GM23338 (cell line): ENCODE measurements around the gene TTC27. TPM values are rescaled to one million over a fixed set of nuclear protein-coding genes. Genes with fewer than 3 reads are reported as not detected.

Experiments used
- ATAC-seq: fragments of 200-7000 bp; cut with Tn5 transposase; 3 replicates; pipeline ENCODE4 v1.9.1; 2020
- DNase-seq: peaks from one replicate; pipeline ENCODE4 v3.0.0-alpha.2; 2015; ENCODE audit warnings: low spot score
- H2AFZ ChIP-seq: fragments of 200-600 bp; sonication (generic); 2 replicates; pipeline ENCODE4 v1.8.0; 2016; ENCODE audit warnings: antibody characterized with exemption, mild to moderate bottlenecking, moderate library complexity
- H3F3A ChIP-seq: fragments of 200-600 bp; sonication (generic); replicated peaks from 2 replicates; pipeline ENCODE4 v1.8.0; 2017; ENCODE audit warnings: antibody characterized with exemption, mixed run types, low read depth
- H3K27ac ChIP-seq: fragments of 200-600 bp; sonication (generic); 2 replicates; pipeline ENCODE4 v1.6.1; 2016; ENCODE audit warnings: low read depth
- H3K27me3 ChIP-seq: fragments of 200-600 bp; sonication (generic); 2 replicates; pipeline ENCODE4 v1.8.0; 2016; ENCODE audit warnings: mild to moderate bottlenecking, mixed run types, moderate library complexity; ENCODE audit not compliant: insufficient read depth
- H3K36me3 ChIP-seq: fragments of 200-600 bp; sonication (generic); 2 replicates; pipeline ENCODE4 v1.8.0; 2016; ENCODE audit warnings: mild to moderate bottlenecking; ENCODE audit not compliant: insufficient read depth
- H3K4me1 ChIP-seq: fragments of 200-600 bp; sonication (generic); 2 replicates; pipeline ENCODE4 v1.8.0; 2016; ENCODE audit warnings: mild to moderate bottlenecking, moderate library complexity; ENCODE audit not compliant: insufficient read depth
- H3K4me2 ChIP-seq: fragments of 200-600 bp; sonication (generic); 2 replicates; pipeline ENCODE4 v1.7.1; 2017; ENCODE audit warnings: mixed run types
- H3K4me3 ChIP-seq: fragments of 200-600 bp; sonication (generic); 2 replicates; pipeline ENCODE4 v1.6.1; 2016; ENCODE audit warnings: mixed run types
- H3K79me2 ChIP-seq: fragments of 200-600 bp; sonication (generic); replicated peaks from 2 replicates; pipeline ENCODE4 v1.8.0; 2017; ENCODE audit warnings: mild to moderate bottlenecking; ENCODE audit not compliant: insufficient read depth
- H3K9me2 ChIP-seq: fragments of 200-600 bp; sonication (generic); 2 replicates; pipeline ENCODE4 v1.8.0; 2017; ENCODE audit not compliant: insufficient read depth
- H4K20me1 ChIP-seq: fragments of 200-600 bp; sonication (generic); replicated peaks from 2 replicates; pipeline ENCODE4 v1.8.0; 2017; ENCODE audit warnings: mild to moderate bottlenecking; ENCODE audit not compliant: insufficient read depth
- H3K27ac Mint-ChIP-seq: 2 replicates; pipeline ENCODE4 v1.8.0; 2020; ENCODE audit warnings: inconsistent platforms, mild to moderate bottlenecking, moderate library complexity, mixed read lengths
- H3K27me3 Mint-ChIP-seq: 3 replicates; pipeline ENCODE4 v1.8.0; 2022; ENCODE audit warnings: low read depth, mild to moderate bottlenecking, moderate library complexity, mixed read lengths, inconsistent platforms; ENCODE audit not compliant: insufficient read depth, poor library complexity
- H3K36me3 Mint-ChIP-seq: 3 replicates; pipeline ENCODE4 v1.8.0; 2021; ENCODE audit warnings: low read depth, mild to moderate bottlenecking, inconsistent platforms, moderate library complexity, mixed read lengths
- H3K4me1 Mint-ChIP-seq: 3 replicates; pipeline ENCODE4 v1.8.0; 2020; ENCODE audit warnings: mild to moderate bottlenecking, inconsistent platforms, mixed read lengths
- H3K4me3 Mint-ChIP-seq: 3 replicates; pipeline ENCODE4 v1.8.0; 2021; ENCODE audit warnings: moderate library complexity, mild to moderate bottlenecking, inconsistent platforms, mixed read lengths
- H3K9me3 Mint-ChIP-seq: 3 replicates; pipeline ENCODE4 v1.8.0; 2020; ENCODE audit warnings: moderate library complexity, mild to moderate bottlenecking, inconsistent platforms, mixed read lengths
- CREB1 ChIP-seq: fragments of 250-450 bp; sonication (Bioruptor Pico); IDR thresholded peaks from 2 replicates; pipeline ENCODE4 v1.5.0; 2020; ENCODE audit warnings: low read depth, mild to moderate bottlenecking, moderate library complexity
- CTCF ChIP-seq, 2 experiments: fragments of 200-600 bp in 1 of 2; sonication (generic) in 1 of 2; conservative IDR thresholded peaks; 2 replicates each; pipeline versions ENCODE4 v1.5.1 to v1.6.1; 2016 to 2017; ENCODE audit warnings: antibody characterized with exemption in 2 of 2, low read depth in 2 of 2, mild to moderate bottlenecking in 2 of 2, moderate library complexity in 1 of 2
- ETS1 ChIP-seq: IDR thresholded peaks from 2 replicates; pipeline ENCODE4 v1.6.1; 2016; ENCODE audit warnings: antibody characterized with exemption
- EZH2 ChIP-seq: fragments of 200-600 bp; sonication (generic); IDR thresholded peaks from one replicate; pipeline ENCODE4 v1.8.0; 2017; ENCODE audit warnings: antibody characterized with exemption, mild to moderate bottlenecking, low read depth; ENCODE audit not compliant: unreplicated experiment
- EZH2phosphoT487 ChIP-seq: fragments of 200-600 bp; sonication (generic); IDR thresholded peaks from one replicate; pipeline ENCODE4 v1.8.1; 2018; ENCODE audit warnings: antibody characterized with exemption; ENCODE audit not compliant: unreplicated experiment
- JUNB ChIP-seq: IDR thresholded peaks from one replicate; pipeline ENCODE4 v1.6.1; 2016; ENCODE audit warnings: antibody characterized with exemption; ENCODE audit not compliant: unreplicated experiment
- NANOG ChIP-seq: IDR thresholded peaks from 2 replicates; pipeline ENCODE4 v1.6.1; 2016; ENCODE audit warnings: antibody characterized with exemption, borderline replicate concordance
- POLR2AphosphoS5 ChIP-seq: IDR thresholded peaks from 2 replicates; pipeline ENCODE4 v1.6.1; 2016; ENCODE audit warnings: antibody characterized with exemption, low read depth
- REST ChIP-seq: IDR thresholded peaks from one replicate; pipeline ENCODE4 v1.6.1; 2018; ENCODE audit warnings: antibody characterized with exemption; ENCODE audit not compliant: unreplicated experiment
- STAT1 ChIP-seq: IDR thresholded peaks from one replicate; pipeline ENCODE4 v1.6.1; 2016; ENCODE audit warnings: antibody characterized with exemption; ENCODE audit not compliant: unreplicated experiment
- ZNF114 ChIP-seq: fragments of 250-450 bp; sonication (Bioruptor Pico); IDR thresholded peaks from 2 replicates; pipeline ENCODE4 v1.5.0; 2020; ENCODE audit warnings: mild to moderate bottlenecking, moderate library complexity
- ZNF331 ChIP-seq: fragments of 250-450 bp; sonication (Bioruptor Pico); IDR thresholded peaks from 2 replicates; pipeline ENCODE4 v1.5.0; 2020; ENCODE audit warnings: low read depth, mild to moderate bottlenecking, moderate library complexity
- ZNF462 ChIP-seq: fragments of 250-450 bp; sonication (Bioruptor Pico); IDR thresholded peaks from 2 replicates; pipeline ENCODE4 v1.5.0; 2020; ENCODE audit warnings: mild to moderate bottlenecking, moderate library complexity
- polyA plus RNA-seq: library from polyadenylated mRNA; unstranded; fragments of >200 nt; fragmentation: Nextera tagmentation; extraction: Ambion mirVana; gene quantifications from 2 replicates; pipeline ENCODE4 v1.2.1, GENCODE V29; 2016
- total RNA-seq: library from RNA; depleted of rRNA; stranded (reverse); fragments of >200 nt; shearing (Covaris generic); gene quantifications from 2 replicates; pipeline ENCODE4 v1.2.3, GENCODE V29; 2014

TTC27 gene
- total and polyA plus RNA-seq, 2 experiments from 2014 or later, result 11.8 to 41.3 TPM

GRCh38 chr2:32780961-32781360 is 153.1 kb downstream of the TTC27 start:
- Mint-ChIP-seq H3K4me3 (no peak overlapping the region), H3K27ac (no peak overlapping the region), H3K9me3 (peaks cover 8% of the 10 kb centered on the region), H3K36me3 (peaks cover 24% of the 10 kb centered on the region), H3K4me1 (no peaks in the 10 kb centered on the region), H3K27me3 (no peaks in the 10 kb centered on the region)
- peaks cover 6% of the 10 kb centered on the region; the same call in 1 of the 2 replicates for H3K36me3 ChIP-seq
- DNase-seq (no peak), ATAC-seq (no peak)
- H4K20me1 ChIP-seq, result no peaks in the 10 kb centered on the region; the same call in 1 of the 2 replicates
- no peaks in the 10 kb centered on the region for H3K9me2 ChIP-seq
- no peaks in the 10 kb centered on the region for H3K79me2 ChIP-seq
- H3K4me2 ChIP-seq, result no peak overlapping the region
- TF ChIP-seq CREB1 (no peak), ETS1 (no peak), STAT1 (no peak), EZH2 (no peak), POLR2AphosphoS5 (no peak), REST (no peak), ZNF114 (CRISPR knock-in tag) (no peak), JUNB (no peak), ZNF462 (CRISPR knock-in tag) (no peak), EZH2phosphoT487 (no peak), NANOG (no peak), CTCF (conservative IDR thresholded peaks at IDR 0.05; ENCODE audit: low read depth in 2 of 2) (no peak), ZNF331 (CRISPR knock-in tag) (no peak)
- H3K27me3 ChIP-seq, result no peaks in the 10 kb centered on the region
- H3F3A ChIP-seq, result no peaks in the 10 kb centered on the region
- no peak overlapping the region for H3K27ac ChIP-seq
- no peak overlapping the region for H3K4me3 ChIP-seq
- no peaks in the 10 kb centered on the region for H3K4me1 ChIP-seq
- H2AFZ ChIP-seq, result no peak overlapping the region
